ENCODE data around the gene HPSE2.

The HPSE2 gene

GRCh38 chr10:98675902-98676301, 559.8 kb downstream of the HPSE2 start:
- no peak for DNase-seq (ENCODE audit: low read depth)

DNA sequence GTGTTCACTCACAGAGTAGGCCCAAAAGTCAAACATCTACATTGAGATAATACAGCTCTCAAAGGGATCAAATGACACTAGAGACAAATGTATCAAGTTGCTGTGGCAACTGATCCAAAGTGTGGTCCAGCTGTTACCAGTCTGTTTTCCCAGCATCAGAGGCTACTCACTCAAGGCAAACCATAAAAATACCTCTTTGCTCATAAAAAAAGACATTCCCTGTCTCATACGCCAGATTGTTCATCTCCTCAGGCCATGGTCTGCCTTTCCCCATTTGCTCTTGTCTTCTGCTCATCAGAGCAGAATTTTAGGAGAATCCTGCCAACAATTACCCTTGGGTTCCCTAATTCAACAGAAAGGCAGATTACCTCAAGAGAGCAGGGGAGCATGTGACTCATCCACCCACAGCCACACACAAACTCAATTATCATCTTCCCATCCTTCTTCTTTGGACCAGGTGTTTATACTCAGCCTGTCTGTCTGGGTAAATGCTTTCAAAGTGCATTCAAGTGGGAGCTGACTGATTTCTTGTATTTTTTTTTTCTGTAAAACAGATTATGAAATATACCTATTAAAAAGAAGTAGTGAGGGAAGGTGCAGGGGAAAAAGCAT, 562.4 kb downstream of the HPSE2 start:
- DNase-seq (ENCODE audit: low read depth), result no peak

DNA sequence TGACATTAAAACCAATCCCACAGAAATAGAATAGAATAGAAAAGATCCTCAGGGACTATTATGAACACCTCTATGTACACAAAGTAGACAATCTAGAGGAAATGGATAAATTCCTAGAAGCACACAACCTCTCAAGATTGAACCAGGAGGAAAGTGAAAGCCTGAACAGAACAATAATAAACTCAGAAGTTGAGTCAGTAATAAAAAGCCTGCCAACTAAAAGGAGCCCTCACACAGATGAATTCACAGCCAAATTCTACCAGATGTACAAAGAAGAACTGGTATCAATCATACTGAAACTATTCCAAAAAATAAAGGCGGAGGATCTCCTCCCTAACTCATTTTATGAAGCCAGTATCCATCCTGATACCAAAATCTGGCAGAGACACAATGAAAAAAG, 568.6 kb downstream of the HPSE2 start:
- DNase-seq (ENCODE audit: low read depth), result no peak

DNA sequence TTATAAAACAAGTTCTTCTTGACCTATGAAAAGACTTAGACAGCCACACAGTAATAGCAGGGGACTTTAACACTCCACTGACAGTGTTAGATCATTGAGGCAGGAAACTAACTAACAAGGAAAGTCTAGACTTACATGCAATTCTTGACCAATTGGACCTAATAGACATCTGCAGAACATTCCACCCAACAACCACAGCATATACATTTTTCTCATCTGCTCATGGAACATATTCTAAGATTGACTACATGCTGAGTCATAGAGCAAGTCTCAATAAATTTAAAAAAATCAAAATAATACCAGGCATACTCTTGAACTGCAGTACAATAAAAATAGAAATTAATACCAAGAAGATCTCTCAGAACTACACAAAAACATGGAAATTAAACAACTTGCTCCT, 569.4 kb downstream of the HPSE2 start:
- no peak for DNase-seq (ENCODE audit: low read depth)

DNA sequence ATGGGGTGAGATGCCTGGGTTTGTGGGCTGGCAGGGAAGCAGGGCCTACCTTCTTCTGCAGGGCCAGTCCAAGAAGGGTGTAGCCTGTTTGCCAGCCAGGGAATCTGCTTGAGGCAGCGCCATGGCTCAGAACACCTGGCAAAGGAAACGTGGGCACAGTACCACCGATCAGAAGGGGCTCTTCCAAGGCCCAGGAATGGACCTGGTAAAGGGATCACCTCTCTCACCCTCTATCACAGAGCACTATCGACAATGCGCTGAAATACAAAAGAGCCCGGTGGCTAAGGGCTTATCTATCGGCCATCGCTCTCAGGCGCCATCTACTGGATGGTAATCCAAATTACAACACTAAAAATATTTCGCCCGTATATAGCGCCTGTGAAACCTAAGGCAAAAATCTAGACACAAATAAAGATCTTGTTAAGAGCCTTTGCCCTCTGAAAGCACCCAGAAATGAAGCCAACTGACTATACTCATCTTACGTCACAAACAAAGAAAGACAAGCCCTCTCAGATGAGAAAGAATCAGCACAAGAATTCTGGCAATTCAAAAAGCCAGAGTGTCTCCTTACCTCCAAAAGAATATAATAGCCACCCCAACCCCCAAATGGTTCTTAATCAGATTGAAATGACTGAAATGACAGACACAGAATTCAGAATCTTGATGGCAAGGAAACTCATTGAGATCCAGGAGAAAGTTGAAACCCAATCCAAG, 571.2 kb downstream of the HPSE2 start:
- peak; percentile 5 for DNase-seq (ENCODE audit: low read depth)

- DNase-seq (ENCODE audit: low read depth), result no peak
These were observed 575.7 kb downstream of the HPSE2 start for GRCh38 chr10:98659951-98660350.

DNA sequence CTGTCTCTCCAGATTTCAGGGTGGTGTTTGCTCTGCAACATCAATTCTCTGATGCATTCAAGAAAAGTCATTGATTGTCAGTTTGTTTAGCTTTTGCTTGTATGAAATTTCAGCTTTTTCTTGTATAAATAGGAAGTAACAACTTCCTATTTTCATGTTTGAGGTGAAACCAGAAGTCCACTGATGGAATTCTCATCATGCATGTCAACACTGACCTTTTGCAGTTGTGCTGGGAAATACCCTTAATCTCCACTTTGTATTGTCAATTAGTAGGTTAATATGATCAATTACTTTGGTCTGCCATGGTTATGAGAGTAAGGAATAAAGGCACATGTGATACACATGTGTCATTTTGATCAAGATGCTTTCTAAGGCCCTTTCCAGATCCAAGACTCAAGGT, 580.2 kb downstream of the HPSE2 start:
- DNase-seq (ENCODE audit: low read depth), result no peak

GRCh38 chr10:98649170-98649569, 586.5 kb downstream of the HPSE2 start:
- DNase-seq (ENCODE audit: low read depth), result no peak

DNA sequence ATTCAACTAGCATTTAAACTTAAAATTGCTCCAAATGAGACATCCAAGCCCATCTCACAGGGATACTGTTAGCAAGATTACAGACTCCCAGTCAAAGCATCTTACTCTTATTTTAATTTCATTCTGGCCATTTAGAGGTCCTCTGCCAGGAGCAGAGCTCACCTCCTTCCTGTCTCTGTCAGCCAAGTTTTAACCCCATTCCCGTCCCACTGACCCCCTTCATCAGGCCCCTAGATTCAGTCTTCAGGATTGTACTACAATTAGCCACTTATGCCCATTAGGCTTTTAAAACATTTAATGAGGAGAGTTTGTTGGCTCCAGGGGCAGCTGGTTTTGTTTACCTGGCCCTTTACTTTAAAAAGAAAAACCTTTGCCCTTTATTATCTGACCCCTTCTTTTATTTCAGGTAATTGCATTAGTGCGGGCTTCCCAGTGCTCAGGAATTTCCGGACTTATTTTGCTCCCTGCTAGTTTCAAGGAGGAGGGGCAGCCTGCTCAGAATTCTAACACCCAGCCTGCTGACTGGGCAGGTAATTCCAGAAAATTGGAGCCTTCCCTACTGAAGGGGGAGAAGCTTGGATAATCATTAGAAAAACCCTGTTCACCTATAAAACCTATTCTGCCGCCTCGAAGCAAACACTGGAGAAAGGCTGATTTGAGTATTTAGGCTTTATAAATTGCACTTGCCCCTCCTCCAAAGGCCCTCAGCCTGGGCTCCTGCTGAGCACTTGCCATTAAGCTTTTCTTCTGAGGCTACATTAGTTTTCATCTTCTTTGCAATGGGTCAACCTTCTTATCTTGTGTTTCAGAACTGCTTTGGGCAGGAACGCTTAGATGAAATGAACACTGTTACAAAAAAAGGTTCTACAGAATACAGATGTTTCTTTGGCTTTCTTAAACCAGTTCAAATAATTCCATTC, 588.4 kb downstream of the HPSE2 start:
- DNase-seq (ENCODE audit: low read depth), result no peak

GRCh38 chr10:98644466-98644865, 591.2 kb downstream of the HPSE2 start:
- DNase-seq (ENCODE audit: low read depth), result no peak

GRCh38 chr10:98642281-98642680, 593.4 kb downstream of the HPSE2 start:
- no peak for DNase-seq (ENCODE audit: low read depth)

- no peak for DNase-seq (ENCODE audit: low read depth)
These were observed 596.7 kb downstream of the HPSE2 start for GRCh38 chr10:98638920-98639319.

GRCh38 chr10:98636921-98637329, 598.7 kb downstream of the HPSE2 start:
- no peak for DNase-seq (ENCODE audit: low read depth)

DNA sequence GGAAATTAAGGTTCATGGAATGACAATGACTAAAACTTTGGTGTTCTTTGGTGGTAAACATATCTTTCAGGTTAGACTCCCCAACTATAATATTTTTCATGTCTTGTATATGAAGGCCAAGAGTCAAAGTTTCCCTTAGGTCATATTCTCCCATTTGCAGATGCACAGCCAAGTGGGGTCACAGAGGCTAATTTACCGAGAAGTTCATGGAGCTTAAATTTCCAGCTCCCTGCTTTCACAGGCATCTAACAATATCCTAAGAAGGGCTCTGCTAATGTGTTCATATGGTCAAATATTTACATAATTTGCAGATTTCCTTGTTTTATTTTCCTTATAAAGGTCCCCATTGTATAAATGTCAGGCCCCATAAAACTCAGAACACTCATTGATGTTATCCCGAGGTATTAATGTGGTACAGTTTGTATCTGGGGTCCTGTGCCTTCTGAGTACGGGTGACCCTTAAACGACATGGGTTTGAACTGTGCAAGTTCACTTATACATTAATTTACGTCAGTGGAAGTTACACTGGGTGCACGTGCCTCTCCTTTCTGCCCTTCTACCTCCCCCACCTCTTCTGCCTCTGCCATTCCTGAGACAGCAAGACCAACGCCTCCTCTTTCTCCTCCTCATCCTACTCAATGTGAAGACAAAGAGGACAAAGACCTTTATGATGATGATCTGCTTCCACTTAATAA, 603.0 kb downstream of the HPSE2 start:
- DNase-seq (ENCODE audit: low read depth), result no peak

DNA sequence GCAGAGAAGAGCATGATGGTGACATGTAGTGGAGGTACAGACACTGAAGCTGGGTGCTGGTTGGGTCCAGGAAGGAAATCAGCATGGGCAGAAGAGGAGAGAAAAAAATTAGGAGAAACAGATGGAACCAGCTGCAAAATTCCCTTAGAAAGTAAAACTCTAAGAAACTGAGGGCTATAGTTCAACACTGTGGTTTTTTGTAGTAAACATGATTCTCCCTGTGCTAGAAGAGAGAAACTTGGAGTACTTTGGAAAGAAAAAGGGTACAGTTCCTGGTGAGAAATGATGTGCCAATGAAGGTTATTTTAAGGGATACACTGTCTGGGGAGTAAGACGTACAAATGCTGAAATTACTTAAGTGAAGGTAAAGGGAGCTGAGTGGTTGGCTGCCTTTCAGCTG, 607.4 kb downstream of the HPSE2 start:
- no peak for DNase-seq (ENCODE audit: low read depth)

DNA sequence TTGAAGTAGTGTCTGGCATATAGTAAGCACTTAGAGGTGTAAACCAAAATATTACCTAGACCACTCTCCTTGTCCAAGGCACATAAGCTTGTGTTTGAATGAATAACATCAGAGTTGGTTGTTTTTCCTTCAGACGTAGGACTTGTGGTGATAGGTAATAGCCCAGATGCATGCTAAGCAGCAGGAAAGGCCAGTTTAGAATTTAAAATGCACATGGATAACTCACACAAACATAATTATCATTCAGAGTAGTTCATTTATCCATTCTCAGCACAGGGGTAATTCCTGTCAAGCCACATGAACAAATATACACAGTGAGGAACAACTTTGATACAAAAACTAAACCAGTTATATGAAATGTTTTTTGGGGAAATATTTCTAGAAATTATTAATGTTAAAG, 607.9 kb downstream of the HPSE2 start:
- no peak for DNase-seq (ENCODE audit: low read depth)

DNA sequence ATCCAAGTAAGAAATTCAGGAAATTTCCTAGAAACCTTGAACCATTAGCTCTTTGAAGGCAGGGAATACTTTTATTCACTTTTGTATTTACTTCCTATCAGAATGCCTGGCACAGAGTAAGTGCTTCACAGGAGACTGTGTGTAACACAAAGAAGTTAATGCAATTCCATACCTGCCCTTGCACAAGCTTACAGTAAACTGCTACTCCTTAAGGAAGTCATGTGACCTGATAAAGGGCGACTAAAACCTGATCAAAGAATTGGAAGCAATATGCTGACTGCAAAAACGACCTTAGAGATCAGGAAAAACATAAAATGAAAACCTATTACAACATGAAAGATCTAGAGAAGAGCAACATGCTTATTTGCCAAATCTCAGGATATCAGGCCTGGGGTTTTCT, 610.7 kb downstream of the HPSE2 start:
- DNase-seq (ENCODE audit: low read depth), result no peak

DNA sequence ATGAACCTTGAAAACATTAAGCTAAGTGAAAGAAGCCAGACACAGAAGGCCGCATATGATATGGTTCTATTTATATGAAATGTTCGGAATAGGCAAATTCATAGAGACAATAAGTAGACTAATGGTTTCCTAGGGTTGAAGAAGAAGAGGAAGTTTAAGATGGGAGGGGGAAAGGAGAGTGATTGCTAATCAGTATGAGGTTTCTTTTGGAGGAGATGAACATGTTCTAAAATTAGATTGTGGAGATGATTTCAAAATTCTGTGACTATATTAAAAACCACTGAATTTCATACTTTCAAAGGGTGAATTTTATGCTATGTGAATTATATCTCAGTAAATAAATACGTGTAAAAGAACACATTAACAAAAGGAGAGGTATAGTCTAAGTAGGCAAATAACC, 612.5 kb downstream of the HPSE2 start:
- DNase-seq (ENCODE audit: low read depth), result no peak

- no peak for DNase-seq (ENCODE audit: low read depth)
These were observed 614.0 kb downstream of the HPSE2 start for GRCh38 chr10:98621630-98622029.

DNA sequence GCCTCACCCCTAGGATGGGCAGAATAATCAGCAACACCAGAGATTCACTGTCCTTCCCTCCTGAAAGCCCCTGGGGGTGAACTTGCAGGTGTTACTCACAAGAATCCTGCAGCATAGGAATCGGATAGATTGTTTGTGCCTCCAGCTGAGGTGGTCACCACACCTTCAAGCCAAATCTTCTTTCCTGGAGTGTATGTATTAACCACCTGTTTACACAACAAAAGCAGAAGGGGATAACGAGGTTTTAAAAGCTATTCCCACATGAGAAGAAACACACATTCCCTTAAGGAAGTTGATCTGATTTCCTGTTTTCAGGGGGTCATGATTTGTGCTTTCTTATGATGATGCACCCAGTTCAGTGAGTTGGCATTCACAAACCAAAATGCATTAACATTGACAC, 615.1 kb downstream of the HPSE2 start:
- DNase-seq (ENCODE audit: low read depth), result no peak

- DNase-seq (ENCODE audit: low read depth), result peak; percentile 61
These were observed 616.2 kb downstream of the HPSE2 start for GRCh38 chr10:98619446-98619845.

- DNase-seq (ENCODE audit: low read depth), result no peak
These were observed 617.6 kb downstream of the HPSE2 start for GRCh38 chr10:98617906-98618520.
